ENCODE measurements around the gene BPI.

DNA sequence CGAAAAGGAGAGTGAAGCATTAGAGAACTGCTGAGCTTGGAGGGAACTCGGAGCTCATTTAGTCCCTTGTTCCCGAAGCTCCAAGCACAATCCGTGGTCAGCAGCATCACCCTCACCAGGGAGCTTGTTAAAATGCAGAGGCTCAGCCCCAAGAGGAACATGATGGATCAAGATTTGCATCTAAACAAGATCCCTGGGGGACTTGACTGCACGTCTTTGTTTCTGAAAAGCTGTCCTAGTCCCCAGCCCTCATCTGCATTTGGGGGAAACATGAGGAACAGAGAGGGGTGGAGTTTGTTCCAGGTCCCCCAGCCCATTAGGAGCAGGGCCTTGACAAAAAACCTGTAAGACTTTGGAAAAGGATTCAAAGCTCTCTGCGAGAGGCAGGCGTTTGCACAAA is 38.3 kb downstream of the BPI start:
- TF ChIP-seq, protein P1, sequence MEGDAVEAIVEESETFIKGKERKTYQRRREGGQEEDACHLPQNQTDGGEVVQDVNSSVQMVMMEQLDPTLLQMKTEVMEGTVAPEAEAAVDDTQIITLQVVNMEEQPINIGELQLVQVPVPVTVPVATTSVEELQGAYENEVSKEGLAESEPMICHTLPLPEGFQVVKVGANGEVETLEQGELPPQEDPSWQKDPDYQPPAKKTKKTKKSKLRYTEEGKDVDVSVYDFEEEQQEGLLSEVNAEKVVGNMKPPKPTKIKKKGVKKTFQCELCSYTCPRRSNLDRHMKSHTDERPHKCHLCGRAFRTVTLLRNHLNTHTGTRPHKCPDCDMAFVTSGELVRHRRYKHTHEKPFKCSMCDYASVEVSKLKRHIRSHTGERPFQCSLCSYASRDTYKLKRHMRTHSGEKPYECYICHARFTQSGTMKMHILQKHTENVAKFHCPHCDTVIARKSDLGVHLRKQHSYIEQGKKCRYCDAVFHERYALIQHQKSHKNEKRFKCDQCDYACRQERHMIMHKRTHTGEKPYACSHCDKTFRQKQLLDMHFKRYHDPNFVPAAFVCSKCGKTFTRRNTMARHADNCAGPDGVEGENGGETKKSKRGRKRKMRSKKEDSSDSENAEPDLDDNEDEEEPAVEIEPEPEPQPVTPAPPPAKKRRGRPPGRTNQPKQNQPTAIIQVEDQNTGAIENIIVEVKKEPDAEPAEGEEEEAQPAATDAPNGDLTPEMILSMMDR (IDR thresholded peaks at IDR 0.05): no peak
- no peak for TF ChIP-seq ZFX (IDR thresholded peaks at IDR 0.05; ENCODE audit: borderline replicate concordance)

All from 22Rv1 (cell line).